Measurements from ENCODE around the gene MTA1. TPM values are rescaled to one million over a fixed set of nuclear protein-coding genes. Genes with fewer than 3 reads are reported as not detected.

The MTA1 gene
- total and polyA plus RNA-seq, 10 of the 15 experiments (the other 5 are each of a cell fraction or from before 2014, with no cell fraction given): 0.14 to 162 (median 30.6) TPM

DNA sequence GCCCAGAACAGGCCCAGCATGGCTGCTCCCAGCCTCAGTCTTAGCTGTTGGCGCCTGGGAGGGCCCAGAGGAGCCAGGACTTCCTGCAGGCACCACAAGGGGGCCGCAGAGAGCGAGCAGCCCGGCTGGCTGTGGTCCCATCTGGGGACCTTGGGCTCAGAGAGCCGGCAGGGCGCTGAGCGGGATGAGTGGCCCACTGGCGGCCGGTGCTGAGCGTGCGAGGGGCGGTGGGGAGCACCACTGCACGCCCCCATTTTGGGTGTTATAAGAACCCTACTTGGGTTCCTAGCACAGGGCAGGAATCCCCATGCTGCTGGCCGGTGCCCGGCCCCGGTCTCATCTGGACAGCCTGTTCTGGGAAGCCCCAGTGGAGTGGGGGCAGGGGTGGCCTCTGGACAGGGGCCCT, 29.1 kb downstream of the MTA1 start:
- BruUV-seq (replicated peaks): no TSS peak
- Histone ChIP-seq H3K36me3 (ENCODE audit: control insufficient read depth in 2 of 2, insufficient read depth in 2 of 2, low read length in 1 of 2) (peaks cover 0 to 27% of the 10 kb centered on the region in 2 experiments; a peak in 3 of 4 replicates), H3K4me3 (no peak overlapping the region), H3K4me1 (ENCODE audit: control insufficient read depth, insufficient read depth, low read length) (no peaks in the 10 kb centered on the region), H3K27me3 (replicated peaks in 1 of 2; ENCODE audit: control insufficient read depth in 2 of 2, insufficient read depth in 2 of 2, low read length in 1 of 2) (no peaks in the 10 kb centered on the region), H2AFZ (ENCODE audit: control insufficient read depth, low read depth, low read length) (no peak overlapping the region), H4K20me1 (ENCODE audit: control insufficient read depth, insufficient read depth) (no peaks in the 10 kb centered on the region), H3K9ac (ENCODE audit: control insufficient read depth, insufficient read depth, low read length) (no peak overlapping the region), H3K9me3 (replicated peaks; ENCODE audit: control insufficient read depth, insufficient read depth, low read length) (no peaks in the 10 kb centered on the region), H3K4me2 (ENCODE audit: control insufficient read depth, insufficient read depth) (no peak overlapping the region), H3K27ac (ENCODE audit: control insufficient read depth, insufficient read depth) (no peak overlapping the region), H3K79me2 (ENCODE audit: control insufficient read depth, insufficient read depth, low read length) (no peaks in the 10 kb centered on the region)
- CTCF ChIA-PET: interaction anchor here (0.7 kb wide), 1 partner anchor 58 kb away, joined by 3 read pairs; no protein-coding TSS in a partner anchor
- FAIRE-seq: no peak
- RAD21 ChIA-PET (ENCODE audit: unreplicated experiment): interaction anchor here (1.0 kb wide), 1 partner anchor 41 kb away, joined by 4 read pairs; no protein-coding TSS in a partner anchor
- ATAC-seq: peak; percentile 98
- in situ Hi-C loops (cut with MboI) (no loop called here), intact Hi-C loops (cut with micrococcal nuclease; ENCODE audit: unreplicated experiment) (loop anchor here (1.0 kb wide), 1 partner anchor 41 kb away; no protein-coding TSS in a partner anchor)
- POLR2A ChIA-PET: no interaction called here
- WGBS (ENCODE audit: insufficient coverage, insufficient replicate concordance, low lambda C conversion rate, missing lambda C conversion rate): 61% methylated on average over 16 of the region's 16 CpGs
- SMC1A ChIA-PET (ENCODE audit: uncharacterized antibody, unreplicated experiment): no interaction called here
- no peak for DNase-seq (ENCODE audit: low read depth, low spot score)
- no peak for TF ChIP-seq PBX3 (IDR thresholded peaks at IDR 0.05; ENCODE audit: insufficient replicate concordance, low read depth, low read length)
- no peak for TF ChIP-seq PAX8 (IDR thresholded peaks at IDR 0.05)
- TF ChIP-seq SMAD1 (IDR thresholded peaks at IDR 0.05; ENCODE audit: low read depth, partially characterized antibody): no peak
- TF ChIP-seq CREM (IDR thresholded peaks at IDR 0.05; ENCODE audit: low read depth): no peak
- TF ChIP-seq MTA2 (IDR thresholded peaks at IDR 0.05; ENCODE audit: low read depth): no peak
- no peak for TF ChIP-seq CHD4 (IDR thresholded peaks at IDR 0.05)
- peak; percentile 50; the same call in 1 of the 2 replicates for TF ChIP-seq SMC3 (IDR thresholded peaks at IDR 0.05; ENCODE audit: borderline replicate concordance, low read length)
- TF ChIP-seq E2F4 (IDR thresholded peaks at IDR 0.05; ENCODE audit: low read depth, low read length): no peak
- TF ChIP-seq FOS (IDR thresholded peaks at IDR 0.05; ENCODE audit: borderline replicate concordance, extremely low read depth, insufficient read length): no peak
- peak; percentile 51; the same call in 1 of the 2 replicates for TF ChIP-seq GATAD2B (conservative IDR thresholded peaks at IDR 0.05; ENCODE audit: low read depth)
- TF ChIP-seq IKZF2 (IDR thresholded peaks at IDR 0.05): no peak
- no peak for TF ChIP-seq RELB (IDR thresholded peaks at IDR 0.05; ENCODE audit: low read depth)
- TF ChIP-seq BRCA1 (IDR thresholded peaks at IDR 0.05; ENCODE audit: low read depth, low read length): no peak
- no peak for TF ChIP-seq POLR2AphosphoS2 (IDR thresholded peaks at IDR 0.05; ENCODE audit: low read depth, low read length)
- TF ChIP-seq ZSCAN29 (IDR thresholded peaks at IDR 0.05): no peak
- TF ChIP-seq HSF1 (IDR thresholded peaks at IDR 0.05; ENCODE audit: low read depth, low read length): no peak
- no peak for TF ChIP-seq BACH1 (IDR thresholded peaks at IDR 0.05; ENCODE audit: borderline replicate concordance)
- TF ChIP-seq IRF5 (IDR thresholded peaks at IDR 0.05; ENCODE audit: borderline replicate concordance): no peak
- no peak for TF ChIP-seq SREBF2 (IDR thresholded peaks at IDR 0.05; ENCODE audit: low read length)
- TF ChIP-seq RAD21 (IDR thresholded peaks at IDR 0.05; ENCODE audit: insufficient read depth, low read depth, low read length): peak; percentile 49
